HL-60/S4 treated with retinoic acid at 250 ng/mL for 4 days and 3 days (cell line): Measurements from ENCODE around the gene PLCD1.
"Not testable (repeated sequence)": the region's sequence is repeated elsewhere in the genome, so short reads cannot be mapped to it uniquely, and the experiment has no call there.

Experiments used
- in situ Hi-C: fragments of 300-500 bp; cut with MboI; formaldehyde crosslinking; loops from 2 replicates; pipeline ENCODE4 v1.7.0; 2022; ENCODE audit warnings: low sequenced_read_pairs

PLCD1 gene

DNA sequence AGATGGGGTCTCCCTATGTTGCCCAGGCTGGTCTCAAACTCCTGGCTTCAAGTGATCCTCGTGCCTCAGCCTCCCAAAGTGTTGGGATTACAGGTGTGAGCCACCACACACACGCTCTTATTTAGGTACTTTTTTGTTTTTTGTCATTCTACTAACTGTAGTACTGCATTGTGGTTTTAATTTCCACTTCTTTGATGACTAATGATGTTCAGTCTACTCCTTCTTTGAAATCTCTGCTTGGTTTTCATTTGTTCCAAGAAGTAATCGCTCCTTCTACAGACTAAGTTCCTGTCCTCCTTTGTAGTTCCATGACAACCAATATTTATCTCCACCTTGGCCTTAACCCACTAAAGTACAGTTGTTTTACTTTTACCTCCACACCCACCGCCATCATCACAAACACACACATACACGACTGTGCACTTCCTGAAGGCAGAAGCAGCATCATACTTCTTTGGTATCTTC lies 9.0 kb upstream of the PLCD1 start:
- in situ Hi-C loops: no loop called here

DNA sequence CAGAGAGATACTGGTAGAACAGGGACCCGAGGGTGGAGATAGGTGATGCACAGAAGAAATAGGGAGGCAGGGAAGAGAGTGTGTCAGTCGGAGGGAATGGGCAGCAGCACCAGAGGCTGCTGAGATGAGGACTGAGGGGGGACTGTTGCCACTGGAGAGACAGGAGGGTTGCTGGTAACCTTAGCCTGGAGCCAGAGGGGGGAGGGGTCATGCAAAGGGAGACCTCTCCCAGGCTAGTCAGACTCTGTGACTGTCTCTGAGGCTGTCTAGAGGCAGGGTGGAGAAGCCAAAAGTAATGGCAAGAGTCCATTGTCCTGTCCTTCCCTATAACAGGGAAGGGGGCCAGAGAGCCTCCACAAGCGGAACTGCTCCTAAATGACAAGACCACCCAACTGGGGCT lies 7.5 kb upstream of the PLCD1 start:
- in situ Hi-C loops: no loop called here

DNA sequence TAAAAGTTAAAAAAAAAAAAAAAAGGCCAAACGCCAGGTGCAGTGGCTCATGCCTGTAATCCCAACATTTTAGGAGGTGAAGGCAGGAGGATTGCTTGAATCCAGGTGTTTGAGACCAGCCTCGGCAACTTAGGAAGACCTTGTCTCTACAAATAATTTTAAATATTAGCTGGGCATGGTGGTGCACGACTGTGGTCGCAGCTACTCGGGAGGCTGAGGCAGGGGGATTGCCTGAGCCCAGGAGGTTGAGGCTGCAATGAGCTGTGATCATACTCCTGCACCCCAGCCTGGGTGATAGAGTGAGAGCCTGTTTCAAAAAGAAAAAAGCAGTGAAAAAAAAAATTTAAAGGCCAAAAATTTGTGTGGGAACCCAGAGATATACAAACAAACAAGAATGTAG lies 6.8 kb upstream of the PLCD1 start:
- in situ Hi-C loops: no loop called here

DNA sequence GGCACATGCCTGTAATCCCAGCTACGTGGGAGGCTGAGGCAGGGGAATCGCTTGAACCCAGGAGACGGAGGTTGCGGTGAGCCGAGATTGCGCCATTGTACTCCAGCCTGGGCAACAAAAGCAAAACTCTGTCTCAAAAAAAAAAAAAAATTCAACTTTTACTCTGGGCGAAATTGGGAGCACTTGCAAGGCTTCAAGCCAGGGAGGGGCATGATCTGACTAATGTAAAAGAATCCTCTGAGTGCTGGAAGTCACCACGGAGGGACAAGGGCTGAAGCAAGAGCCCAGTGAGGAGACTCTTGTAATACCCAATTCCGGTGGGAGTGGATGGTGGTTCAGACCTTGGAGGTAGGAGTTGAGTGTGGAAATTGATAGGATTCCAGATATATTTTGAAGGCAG lies 4.9 kb upstream of the PLCD1 start:
- in situ Hi-C loops: not testable (repeated sequence)

DNA sequence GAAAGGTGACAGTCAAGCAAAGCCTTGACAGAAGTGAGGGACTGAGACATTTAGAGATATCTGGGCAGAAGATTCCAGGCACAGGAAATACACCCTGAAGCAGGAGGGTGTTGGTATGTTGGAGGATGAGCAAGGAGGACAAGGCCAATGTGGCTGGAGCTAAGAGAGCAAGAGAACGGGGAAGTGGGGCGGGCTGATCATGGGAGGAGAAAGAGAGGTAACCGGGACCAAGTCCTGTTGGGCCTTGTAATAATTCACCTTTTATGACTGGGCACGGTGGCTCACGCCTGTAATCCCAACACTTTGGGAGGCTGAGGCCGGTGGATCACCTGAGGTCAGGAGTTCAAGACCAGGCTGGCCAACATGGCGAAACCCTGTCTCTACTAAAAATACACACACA lies 4.1 kb upstream of the PLCD1 start:
- in situ Hi-C loops: not testable (repeated sequence)

DNA sequence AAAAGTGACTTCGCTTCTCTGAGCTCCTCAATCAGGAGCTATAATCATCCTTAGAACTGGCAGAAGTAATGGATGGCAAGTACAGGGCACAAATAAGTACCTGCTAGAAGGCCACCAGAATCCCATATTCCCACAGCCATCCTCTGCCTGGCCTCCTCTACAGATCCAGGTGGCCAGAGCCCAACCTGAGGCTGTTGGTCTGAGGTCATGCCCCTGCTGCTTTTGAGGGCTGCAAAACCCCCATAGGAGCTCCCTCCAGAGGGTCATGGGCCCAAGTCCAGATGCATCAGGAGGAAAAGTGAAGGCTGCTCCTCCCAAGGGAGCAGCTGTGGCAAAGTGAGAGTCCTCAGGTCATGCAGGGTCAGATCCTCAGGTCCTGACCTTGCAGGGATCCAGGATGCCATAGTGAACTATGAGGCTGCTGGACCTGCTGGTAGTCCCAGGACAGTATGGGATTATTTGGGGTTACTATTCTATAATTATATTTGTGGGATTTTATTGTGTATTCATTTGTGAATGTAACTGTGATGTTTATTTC lies 3.0 kb upstream of the PLCD1 start:
- in situ Hi-C loops: no loop called here

DNA sequence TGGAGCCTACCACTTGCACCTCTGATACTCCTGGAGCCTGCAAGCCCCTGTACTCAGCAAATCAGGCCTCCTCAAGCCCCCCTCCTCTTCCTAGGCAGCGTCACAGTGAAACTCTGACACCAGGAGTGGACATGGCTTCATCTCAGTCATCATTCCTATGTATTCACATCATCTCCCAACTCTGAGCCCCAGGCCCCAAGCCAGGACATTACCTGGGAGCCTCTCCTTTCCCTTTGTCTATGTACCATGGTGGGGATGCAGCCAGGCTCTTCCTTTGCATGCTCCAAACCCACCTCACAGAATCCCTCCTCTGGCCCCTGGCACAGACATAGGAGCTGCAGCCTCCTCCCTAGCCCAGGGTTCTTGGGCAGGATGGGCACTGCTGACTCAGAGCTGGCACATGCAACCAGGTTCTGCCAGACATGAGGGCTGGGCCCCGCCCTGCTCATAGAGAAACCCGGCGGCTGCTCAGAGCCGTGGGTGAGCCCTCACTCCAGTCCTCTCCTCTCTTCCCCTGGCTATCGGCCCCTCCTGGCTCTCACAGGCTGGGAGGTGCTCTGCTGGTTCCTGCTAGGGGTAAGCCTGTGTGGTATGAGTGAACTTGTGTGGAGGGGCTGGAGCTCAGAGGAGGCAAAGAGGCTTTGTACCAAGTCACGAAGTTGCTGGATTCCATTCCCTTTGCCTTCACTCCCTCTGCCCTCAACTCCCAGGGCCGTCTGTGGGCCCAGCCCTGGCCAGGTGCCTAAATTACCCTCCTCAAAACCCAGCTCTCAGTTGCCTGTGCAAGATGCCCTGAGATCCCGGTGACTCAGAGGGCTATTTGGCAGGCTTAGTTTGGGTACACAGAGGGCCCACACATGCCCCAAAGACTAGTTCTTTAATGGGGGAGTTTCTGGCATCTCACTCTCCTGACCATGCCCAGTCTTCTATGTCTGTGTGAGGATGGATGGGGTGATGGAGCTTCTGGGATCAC lies 1.9 kb upstream of the PLCD1 start:
- in situ Hi-C loops: no loop called here

DNA sequence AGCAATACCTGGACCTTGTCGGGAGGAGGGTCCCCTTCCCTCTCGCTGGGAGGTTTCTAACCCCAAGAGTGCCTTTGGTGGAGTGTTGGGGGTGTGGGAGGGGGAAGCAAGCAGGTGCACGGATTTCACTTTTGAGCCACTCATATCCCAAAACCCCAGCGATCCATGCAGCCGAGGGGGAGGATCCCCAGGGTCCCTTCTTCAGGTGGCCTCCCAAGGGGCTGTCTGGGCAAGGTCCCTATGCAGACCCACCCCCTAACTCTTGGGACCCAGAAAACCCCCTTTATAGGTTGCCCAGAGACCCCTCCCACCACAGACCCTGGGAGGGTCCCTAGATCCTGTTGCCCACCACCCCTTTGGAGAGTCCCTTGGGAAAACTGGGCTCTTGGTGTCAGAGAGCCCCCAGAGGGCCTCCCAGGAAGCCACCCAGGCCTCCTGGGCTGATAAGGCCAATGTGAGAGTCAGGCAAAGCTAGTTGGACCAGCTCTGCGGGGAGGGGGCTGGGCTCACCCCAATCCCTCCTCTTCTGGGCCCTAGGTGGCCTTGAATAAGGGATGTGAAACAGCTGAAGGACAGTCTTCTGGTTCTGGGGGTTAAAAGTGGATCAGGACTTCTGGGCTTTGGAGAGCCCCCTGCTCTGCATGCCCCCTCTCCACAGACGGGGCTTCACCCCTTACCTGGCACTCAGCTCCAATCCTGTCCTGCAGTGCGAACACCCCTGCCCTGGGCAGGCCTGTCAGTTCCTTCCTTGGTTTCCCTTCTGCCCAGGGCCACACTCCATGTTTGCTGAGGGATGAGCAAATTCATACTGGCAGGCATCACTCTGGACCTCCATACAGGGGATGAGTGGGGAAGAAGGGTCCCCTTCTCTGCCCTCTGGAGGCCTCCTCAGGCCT lies 932 bp upstream of the PLCD1 start:
- in situ Hi-C loops: no loop called here

DNA sequence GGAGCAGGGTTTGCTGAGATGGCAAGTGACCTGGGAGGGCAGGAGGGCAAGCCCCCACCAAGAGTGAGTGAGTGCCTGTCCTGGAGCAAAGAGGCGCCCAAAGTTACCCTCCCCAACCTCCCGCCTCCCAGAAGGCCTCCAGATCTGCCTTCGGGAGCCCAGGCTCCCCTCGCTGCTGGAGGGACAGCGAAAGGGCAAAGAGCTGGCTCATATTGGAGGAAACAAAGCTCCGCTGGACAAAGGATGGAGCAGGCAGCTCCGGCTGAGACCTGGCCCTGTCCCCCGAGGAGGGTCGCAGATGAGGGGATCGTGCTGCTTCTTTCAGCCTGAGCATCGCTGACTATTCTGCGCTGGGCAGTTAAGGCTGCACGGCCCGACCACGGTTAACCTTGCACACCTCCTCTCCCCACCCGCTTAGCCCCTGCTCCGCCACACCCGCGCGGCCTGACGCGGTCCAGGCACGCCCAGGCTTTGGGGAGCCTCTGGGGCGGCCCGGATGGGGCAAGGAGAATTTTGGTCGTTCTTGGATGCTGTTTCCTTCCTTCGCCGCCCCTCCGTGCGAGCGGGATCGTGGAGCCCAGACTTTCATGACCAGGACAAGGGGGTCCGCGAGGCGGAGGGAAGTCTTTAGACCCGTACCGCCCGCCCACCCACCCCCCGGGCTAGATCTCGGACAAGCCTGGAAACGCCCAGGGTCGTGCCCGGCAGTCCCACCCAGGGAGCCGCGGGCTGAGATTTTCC lies 651 bp downstream of the PLCD1 start:
- in situ Hi-C loops: no loop called here

DNA sequence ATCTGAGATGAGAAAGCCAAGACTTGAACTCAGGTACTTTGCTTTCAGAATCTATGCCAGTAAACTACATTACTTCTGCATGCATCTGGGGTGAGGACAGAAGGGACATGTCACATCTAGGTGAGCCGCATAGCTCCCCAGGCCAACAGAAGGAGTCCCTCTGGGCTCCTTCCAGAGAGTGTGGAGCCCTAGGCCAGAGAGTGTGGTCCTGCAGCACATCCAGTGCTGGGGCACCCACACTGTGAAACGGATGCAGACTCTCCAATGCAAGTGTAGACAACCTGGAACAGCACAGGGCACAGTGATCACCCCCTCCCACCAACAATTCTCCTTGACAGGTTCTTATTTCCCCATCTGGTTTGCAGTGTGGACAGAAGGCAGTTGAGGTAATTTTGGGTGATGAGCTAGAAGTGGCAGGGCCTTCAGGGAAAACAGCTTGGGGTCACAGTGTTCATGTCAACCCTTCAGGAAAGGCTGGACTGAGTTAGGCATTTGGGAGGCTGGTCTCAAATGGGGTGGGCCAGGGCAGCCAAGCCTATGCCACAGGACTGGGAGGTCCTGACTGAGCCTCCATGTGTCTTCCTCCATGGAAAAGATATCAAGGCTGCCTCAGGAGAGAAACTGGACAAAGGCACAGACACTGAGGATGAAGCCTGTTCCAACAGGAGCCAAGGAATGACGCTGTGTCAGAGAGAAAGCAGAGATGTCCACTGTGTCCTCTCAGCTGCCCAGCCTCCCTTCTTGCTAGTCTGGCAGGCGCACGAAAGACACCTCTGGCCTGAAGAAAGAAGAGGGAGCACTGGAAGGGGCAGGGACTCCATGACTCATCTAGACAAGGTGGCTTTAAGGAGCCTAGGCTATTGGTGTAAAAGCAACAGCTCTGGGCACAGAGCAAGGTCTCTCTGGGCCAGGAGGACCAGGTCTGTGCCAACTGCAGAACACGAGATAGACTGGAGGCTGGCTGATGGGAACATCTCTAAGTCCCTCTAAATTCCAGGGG lies 1.7 kb downstream of the PLCD1 start:
- in situ Hi-C loops: no loop called here

DNA sequence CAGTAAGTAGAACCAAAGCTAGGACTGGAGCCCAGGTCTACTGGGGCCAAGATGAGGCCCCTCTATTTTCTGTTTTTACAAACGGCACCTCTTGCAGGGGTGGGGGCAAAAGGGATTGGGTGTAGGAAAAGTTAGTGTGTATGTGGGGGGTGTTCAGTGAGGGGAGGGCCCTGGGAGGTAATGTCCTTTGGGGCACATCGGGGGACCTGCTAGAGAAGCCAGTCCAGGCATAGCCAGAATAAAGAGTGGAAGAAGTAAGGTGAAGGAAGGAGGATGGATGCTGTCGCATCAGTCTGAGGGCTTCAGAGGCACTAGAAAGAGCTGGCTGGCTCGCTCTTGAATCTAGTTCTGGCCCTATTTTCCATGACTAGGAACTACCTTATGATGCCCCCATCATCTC lies 2.6 kb downstream of the PLCD1 start:
- in situ Hi-C loops: no loop called here

DNA sequence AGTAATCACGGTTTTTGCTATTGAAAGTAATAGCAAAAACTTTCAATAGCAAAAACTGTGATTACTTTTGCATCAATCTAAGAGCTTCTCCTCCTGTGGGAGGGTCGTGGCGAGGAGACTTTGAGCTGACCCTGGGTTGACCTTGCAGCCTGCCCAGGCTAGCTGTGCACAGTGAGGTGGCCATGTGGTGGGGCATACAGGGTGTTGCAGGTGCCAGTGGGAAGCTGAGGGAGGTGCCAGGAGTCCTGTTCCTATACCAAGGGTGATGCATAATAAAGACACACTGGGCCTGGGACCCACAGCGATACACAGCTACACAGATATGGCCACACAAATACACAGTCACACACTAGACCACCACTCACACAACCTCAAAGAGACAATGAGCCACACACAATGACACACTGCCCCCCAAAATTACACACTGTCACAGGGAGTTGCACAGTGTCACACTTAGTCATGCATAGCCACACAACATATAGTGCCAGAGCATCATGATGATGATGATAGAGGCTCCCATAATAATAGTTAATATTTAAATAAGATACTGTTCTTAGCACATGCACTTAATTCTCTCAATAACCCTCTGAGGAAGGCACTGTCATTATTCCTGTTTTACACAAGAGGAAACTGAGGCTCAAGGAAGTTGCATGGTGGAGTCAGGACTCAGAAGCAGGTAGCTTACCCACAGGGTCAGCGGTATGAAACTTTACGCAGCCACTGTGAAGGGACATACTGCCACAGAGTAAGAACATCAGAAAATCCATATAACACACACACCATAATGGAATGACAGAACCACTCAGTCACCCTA lies 6.3 kb downstream of the PLCD1 start:
- in situ Hi-C loops: no loop called here

DNA sequence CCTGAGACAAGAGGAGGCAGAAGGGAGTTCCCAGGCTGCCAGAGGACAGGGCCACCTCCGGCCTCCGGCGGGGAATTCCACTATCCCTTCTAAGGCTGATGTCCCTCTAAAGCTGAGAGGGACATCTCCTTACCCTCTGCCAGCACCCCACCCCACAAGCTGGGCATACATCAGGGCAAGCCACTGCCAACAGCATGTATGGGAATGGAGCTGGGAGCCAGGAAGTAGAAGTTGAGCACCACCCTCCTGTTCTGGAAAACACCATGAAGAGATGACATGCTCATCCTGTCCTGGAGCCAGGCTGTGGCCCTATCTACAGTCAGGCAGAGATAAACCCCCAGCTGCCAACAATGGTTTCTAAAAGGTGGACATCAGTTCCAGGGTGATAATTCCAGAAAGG lies 7.1 kb downstream of the PLCD1 start:
- in situ Hi-C loops: no loop called here

DNA sequence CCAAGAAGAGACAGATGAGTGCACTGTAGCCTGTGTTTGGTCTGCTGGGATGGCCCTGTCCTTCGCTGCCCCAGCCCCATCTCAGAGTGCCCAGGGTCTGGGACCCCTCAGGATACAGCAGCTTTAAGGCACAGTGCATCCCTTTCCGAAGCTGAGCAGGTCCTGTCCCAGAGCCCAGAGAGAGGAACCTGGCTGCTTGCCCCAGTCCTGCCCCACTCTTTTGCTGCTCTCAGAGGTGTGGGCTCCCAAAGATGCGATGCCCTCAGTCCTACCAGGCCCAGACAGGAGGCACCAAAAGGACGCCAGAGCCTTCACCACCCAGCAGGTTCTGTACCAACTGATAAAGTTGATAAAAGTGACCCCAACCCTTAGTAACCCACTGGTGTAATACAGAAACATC lies 8.2 kb downstream of the PLCD1 start:
- in situ Hi-C loops: no loop called here

DNA sequence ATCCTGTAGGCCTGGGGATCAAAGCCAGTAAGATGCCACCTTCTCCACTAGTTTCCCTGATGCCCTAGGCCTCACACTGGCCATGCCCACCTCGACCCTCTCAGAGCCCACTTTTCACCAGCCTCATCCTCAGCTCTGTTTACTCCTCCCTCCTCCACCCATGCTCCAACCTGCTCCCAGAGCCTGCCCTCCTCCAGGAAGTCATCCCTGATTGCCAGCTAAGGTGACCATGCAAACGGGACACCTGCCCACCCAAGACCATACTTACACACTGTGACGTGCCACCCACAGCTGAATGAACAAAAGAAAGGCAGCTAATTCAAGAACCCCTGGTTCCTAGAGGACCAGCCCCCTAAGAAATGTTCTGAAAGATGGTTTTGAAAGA lies 9.1 kb downstream of the PLCD1 start:
- in situ Hi-C loops: no loop called here

DNA sequence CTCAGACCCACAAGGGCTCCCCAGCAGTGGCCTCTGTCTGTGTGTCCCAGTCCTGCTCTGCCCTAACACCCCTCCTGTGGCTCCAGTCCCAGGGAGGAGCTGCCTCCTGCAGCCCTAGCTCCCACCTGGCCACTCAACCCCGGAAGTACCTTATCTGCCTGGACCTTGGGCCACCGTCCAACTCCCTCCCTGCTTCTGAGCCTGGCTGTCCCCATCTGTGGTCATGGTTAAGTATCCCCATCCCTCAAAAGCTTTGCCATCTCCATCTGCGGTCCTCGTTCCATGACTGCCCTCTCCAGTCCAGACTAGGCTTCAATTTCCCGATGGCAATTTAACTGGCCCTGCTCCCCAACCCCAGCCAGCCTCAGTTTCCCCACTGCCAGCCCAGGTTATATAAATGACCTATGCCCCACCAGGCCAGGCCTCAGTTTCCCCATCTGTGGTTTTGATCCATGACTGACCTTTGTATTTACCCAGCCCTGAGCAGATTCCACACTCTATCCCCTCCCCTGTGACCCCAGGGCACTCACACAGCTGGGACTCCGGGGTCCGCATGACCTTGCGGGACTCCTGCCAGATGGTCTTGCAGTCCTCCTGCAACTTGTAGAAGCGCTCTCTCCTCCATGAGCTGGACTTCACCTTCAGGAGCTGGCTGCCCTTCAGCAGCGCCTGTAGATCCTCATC lies 9.6 kb downstream of the PLCD1 start:
- in situ Hi-C loops: no loop called here

DNA sequence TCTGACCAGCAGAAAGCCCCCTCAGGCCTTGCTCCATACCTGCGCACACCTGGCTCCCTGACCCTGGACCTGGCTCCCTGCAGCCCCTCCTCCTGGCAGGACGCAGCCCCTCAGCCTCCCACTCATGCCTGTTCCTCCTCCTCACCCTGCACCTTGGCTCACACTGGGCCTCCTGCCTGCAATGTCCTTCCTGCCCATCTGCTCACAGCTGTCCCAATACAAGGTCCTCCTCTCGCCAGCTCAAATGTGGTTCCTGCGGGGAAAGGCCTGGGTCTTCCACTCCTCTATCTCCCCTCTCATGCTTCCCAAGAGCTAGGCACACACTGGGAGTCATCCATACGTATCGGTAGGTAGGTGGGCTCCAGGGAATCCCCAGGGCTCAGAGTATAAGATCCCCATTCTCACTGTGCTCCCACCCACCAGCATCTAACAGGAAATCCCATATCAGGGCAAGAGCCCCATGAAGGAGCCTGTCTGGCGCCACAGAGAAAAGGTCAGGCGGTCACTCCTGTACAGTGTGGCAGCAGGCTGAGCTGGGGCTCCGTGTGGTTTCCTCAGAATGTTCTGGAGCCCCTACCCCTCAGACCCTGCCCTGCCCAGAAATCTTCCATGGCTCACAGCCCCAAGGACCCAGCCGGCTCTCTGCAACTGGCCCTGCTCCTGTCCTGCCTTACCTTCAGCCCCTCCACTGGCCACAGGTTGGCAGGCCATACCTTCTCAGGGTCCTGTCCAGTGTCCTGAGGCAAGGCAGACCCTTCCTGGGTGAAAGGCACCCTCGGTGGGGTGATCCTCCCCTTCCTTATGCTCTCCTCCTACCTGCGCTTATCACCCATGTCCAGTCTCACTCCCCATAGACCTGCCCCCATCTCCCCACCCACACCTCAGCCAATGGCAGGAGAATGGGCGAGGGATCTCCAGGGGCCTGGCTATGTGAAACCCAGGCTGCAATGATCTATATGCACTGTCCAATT lies 10.9 kb downstream of the PLCD1 start:
- in situ Hi-C loops: no loop called here
